ENCODE data around the gene KCNQ5. TPM values are rescaled to one million over a fixed set of nuclear protein-coding genes. Genes with fewer than 3 reads are reported as not detected.

The KCNQ5 gene
- total and polyA plus RNA-seq, 2 of the 8 experiments (the other 6 are each of a cell fraction or from before 2014, with no cell fraction given) = 0.83 to 1.2 TPM

GRCh38 chr6:73049971-73050594 lies 428.2 kb downstream of the KCNQ5 start:
- H4K20me1 ChIP-seq (replicated peaks in 1 of 2; ENCODE audit: control insufficient read depth in 1 of 2, insufficient read depth in 2 of 2, low read length in 2 of 2) = no peaks in the 10 kb centered on the region
- H3K56ac ChIP-seq (replicated peaks; ENCODE audit: insufficient read length, low read depth, low read length) = no peak overlapping the region
- POLR2A ChIA-PET (ENCODE audit: partially characterized antibody) = no interaction called here
- WGBS, 2 experiments (ENCODE audit: extremely low coverage in 1 of 2, insufficient coverage in 1 of 2, insufficient read length in 1 of 2, insufficient replicate concordance in 2 of 2, low coverage in 1 of 2, low lambda C conversion rate in 2 of 2, missing lambda C conversion rate in 1 of 2) = 88% methylated on average over 1 of the region's 1 CpG; no CpG with 5 or more reads in 1 of the 2 experiments
- no peaks in the 10 kb centered on the region for H3K79me2 ChIP-seq (ENCODE audit: control insufficient read depth in 1 of 2, insufficient read depth in 2 of 2, low read length in 2 of 2)
- H4K8ac ChIP-seq (ENCODE audit: extremely low read depth, insufficient read depth, low read length) = no peak overlapping the region
- H3K4me2 ChIP-seq (ENCODE audit: insufficient read depth in 1 of 2, low read depth in 2 of 2, low read length in 2 of 2) = no peak overlapping the region
- no peak overlapping the region for H2AFZ ChIP-seq (ENCODE audit: low read length)
- H3K18ac ChIP-seq (ENCODE audit: extremely low read depth, low read length) = no peak overlapping the region
- no peaks in the 10 kb centered on the region; a peak in 1 of 7 replicates for H3K4me1 ChIP-seq (replicated peaks in 1 of 4; ENCODE audit: control insufficient read depth in 3 of 4, insufficient read depth in 4 of 4, low read length in 3 of 4)
- no peak overlapping the region for H2BK120ac ChIP-seq (replicated peaks; ENCODE audit: low read depth, low read length)
- H4K5ac ChIP-seq (ENCODE audit: insufficient read length, low read depth, low read length) = no peak overlapping the region
- no peak overlapping the region for H3K4ac ChIP-seq (replicated peaks; ENCODE audit: insufficient read length, low read depth, low read length)
- FAIRE-seq (no peak), DNase-seq (ENCODE audit: low read depth in 1 of 2, low spot score in 2 of 2) (no peak)
- H4K91ac ChIP-seq (replicated peaks; ENCODE audit: insufficient read length, low read length) = no peak overlapping the region
- H2BK12ac ChIP-seq (ENCODE audit: low read depth, low read length) = no peak overlapping the region
- H3K4me3 ChIP-seq (ENCODE audit: extremely low read depth in 1 of 4, insufficient read depth in 2 of 4, low read depth in 3 of 4, low read length in 4 of 4) = no peak overlapping the region
- H3K23ac ChIP-seq (ENCODE audit: insufficient read length) = no peak overlapping the region
- CTCF ChIA-PET (ENCODE audit: partially characterized antibody) = no interaction called here
- H3K27ac ChIP-seq (ENCODE audit: low read depth, low read length) = no peak overlapping the region
- H2AK5ac ChIP-seq (ENCODE audit: low read depth, low read length) = no peak overlapping the region
- H2BK20ac ChIP-seq (ENCODE audit: low read length) = no peak overlapping the region
- H3K36me3 ChIP-seq (ENCODE audit: control insufficient read depth in 2 of 4, insufficient read depth in 4 of 4, low read length in 3 of 4) = no peaks in the 10 kb centered on the region
- no peaks in the 10 kb centered on the region for H3K9me3 ChIP-seq (ENCODE audit: insufficient read depth in 2 of 2, low read depth in 1 of 2, low read length in 1 of 2)
- no peaks in the 10 kb centered on the region for H3K79me1 ChIP-seq (ENCODE audit: low read depth, low read length)
- no peaks in the 10 kb centered on the region for H3K23me2 ChIP-seq (ENCODE audit: low read depth, low read length)
- H2BK5ac ChIP-seq (ENCODE audit: low read depth, low read length) = no peak overlapping the region
- no peaks in the 10 kb centered on the region for H3K27me3 ChIP-seq (replicated peaks in 1 of 4; ENCODE audit: control insufficient read depth in 3 of 4, extremely low read depth in 1 of 4, insufficient read depth in 3 of 4, low read length in 3 of 4)
- H2BK15ac ChIP-seq (ENCODE audit: low read length) = no peak overlapping the region
- H3K9ac ChIP-seq (replicated peaks in 1 of 4; ENCODE audit: extremely low read depth in 1 of 4, low read depth in 3 of 4, low read length in 3 of 4) = no peak overlapping the region
- H3K14ac ChIP-seq (ENCODE audit: insufficient read length) = no peak overlapping the region
- TF ChIP-seq POU5F1 (IDR thresholded peaks at IDR 0.05; ENCODE audit: low read depth, low read length) (no peak), CHD1 (IDR thresholded peaks at IDR 0.05; ENCODE audit: low read depth, low read length) (no peak), CHD2 (IDR thresholded peaks at IDR 0.05; ENCODE audit: low read length) (no peak), CBX8 (IDR thresholded peaks at IDR 0.05; ENCODE audit: borderline replicate concordance, low read depth, low read length) (no peak), JUN (IDR thresholded peaks at IDR 0.05; ENCODE audit: low read depth, low read length) (no peak), EP300 (IDR thresholded peaks at IDR 0.05; ENCODE audit: borderline replicate concordance in 1 of 2, low read depth in 2 of 2, low read length in 2 of 2) (no peak), SIRT6 (IDR thresholded peaks at IDR 0.05; ENCODE audit: low read length) (no peak), SAP30 (IDR thresholded peaks at IDR 0.05; ENCODE audit: insufficient read depth, insufficient replicate concordance, low read length) (no peak), HDAC2 (IDR thresholded peaks at IDR 0.05; ENCODE audit: borderline replicate concordance in 1 of 2, low read depth in 2 of 2, low read length in 2 of 2) (no peak)
- TF ChIP-seq, protein P1, sequence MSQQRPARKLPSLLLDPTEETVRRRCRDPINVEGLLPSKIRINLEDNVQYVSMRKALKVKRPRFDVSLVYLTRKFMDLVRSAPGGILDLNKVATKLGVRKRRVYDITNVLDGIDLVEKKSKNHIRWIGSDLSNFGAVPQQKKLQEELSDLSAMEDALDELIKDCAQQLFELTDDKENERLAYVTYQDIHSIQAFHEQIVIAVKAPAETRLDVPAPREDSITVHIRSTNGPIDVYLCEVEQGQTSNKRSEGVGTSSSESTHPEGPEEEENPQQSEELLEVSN (IDR thresholded peaks at IDR 0.05) = no peak
- TF ChIP-seq, protein P2, sequence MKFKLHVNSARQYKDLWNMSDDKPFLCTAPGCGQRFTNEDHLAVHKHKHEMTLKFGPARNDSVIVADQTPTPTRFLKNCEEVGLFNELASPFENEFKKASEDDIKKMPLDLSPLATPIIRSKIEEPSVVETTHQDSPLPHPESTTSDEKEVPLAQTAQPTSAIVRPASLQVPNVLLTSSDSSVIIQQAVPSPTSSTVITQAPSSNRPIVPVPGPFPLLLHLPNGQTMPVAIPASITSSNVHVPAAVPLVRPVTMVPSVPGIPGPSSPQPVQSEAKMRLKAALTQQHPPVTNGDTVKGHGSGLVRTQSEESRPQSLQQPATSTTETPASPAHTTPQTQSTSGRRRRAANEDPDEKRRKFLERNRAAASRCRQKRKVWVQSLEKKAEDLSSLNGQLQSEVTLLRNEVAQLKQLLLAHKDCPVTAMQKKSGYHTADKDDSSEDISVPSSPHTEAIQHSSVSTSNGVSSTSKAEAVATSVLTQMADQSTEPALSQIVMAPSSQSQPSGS (IDR thresholded peaks at IDR 0.05; ENCODE audit: low read length) = no peak

Data from H1 (cell line).